GM19438 (cell line): Measurements from ENCODE around the gene MRTO4.
"Not testable (repeated sequence)": the region's sequence is repeated elsewhere in the genome, so short reads cannot be mapped to it uniquely, and the experiment has no call there.

ENCODE experiments used
- ATAC-seq: cut with Tn5 transposase; IDR thresholded peaks from one replicate; pipeline ENCODE4 v1.9.1; 2021; ENCODE audit warnings: low read depth; ENCODE audit not compliant: unreplicated experiment

Gene MRTO4

DNA sequence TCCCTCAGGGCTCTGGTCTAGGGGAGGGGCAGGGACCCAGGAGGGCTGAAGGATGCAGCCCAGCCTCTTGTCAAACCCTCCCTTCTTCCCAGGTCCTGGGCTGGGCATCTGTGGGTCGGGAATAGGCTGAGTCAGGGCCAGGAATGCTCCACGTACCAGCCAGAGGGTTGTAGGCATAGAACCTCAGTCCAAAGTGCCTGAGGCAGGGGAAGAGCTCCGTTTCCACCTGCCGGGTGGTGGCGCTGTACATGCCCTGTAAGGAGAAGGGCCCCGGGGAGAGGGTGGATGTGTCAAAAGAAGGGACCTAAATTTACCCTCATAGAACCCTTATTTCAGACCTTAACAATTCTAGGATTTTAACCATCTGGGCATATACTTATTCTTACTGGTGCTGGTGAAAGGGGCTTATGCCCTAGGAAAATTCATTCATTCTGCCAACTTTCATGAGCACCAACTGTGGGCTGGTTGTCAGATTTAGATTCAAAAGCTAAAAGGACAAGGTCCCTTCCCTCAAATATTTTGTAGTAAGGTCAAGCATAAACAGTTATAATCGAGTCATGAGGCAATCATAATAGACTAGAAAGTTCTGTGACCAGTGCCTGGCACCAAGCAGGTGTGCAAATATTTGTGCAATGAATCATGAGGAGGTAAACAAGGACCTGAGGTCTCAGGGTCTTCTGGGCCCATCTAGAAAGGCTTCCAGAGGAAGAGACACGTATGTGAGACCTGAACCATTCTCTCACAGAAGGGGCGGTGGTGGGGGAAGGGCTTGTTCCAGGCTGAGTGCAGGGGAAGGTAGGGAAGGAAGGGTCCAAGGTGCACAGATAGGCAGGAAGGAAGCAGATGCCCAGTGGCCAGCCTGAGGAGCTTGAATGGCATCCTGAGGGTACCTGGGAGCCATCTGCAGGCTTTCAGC is 18.1 kb downstream of the MRTO4 start:
- ATAC-seq: not testable (repeated sequence)

DNA sequence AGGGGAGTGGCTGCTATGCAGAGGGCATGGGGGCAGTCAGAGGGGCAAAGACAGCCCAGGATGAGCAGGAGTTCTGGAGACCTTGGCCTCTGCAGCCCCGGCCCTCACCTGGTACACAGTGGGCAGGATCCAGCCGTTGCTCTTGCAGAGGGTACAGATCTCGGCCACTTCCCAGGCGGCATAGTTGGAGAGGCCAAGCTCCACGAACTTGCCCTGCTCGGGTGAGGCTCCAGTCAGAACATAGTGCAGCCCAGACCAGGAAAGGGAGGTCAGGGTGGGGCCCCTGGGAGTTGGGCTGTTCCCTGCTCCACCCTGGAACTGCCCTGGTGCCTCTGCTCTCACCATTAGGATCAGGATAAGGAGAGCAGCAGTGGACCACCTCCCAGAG is 18.7 kb downstream of the MRTO4 start:
- not testable (repeated sequence) for ATAC-seq

GRCh38 chr1:19272064-19272463 is 20.5 kb downstream of the MRTO4 start:
- no peak for ATAC-seq

DNA sequence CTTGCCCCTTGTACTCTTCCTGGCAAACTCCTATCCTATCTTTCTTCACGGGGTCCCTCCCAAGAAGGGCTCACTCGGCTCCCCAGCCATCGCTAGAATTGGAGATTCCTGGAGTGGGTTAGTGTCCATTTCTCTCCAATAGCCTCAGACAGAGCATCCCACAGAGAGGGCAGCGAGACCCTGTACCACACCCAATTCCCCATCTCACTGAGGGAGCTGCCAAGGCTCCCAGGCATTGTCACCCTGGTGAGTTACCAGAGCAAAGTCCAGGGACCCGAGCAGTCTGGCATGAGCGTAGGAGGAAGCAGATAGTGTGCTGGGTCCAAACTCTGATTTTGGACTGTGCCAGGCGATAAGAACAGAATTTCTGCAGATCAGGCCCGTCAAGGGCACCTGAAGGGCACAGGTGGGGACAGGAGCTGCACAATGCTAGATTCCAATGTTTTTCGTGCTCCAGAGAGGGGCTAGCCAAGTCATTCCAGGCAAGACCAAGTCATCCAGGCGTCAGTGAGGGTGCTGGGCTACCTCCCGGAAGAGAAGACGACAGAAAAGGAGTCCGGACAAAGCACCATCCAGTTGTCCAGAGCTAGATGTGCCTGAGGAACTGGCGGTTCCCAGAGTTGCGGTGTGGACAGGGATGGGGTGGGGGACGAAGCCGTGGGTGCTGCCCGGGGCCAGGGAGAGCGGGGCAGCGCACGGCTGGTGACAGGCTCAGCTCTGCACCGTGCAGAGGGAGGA is 21.7 kb downstream of the MRTO4 start:
- no peak for ATAC-seq

- ATAC-seq: not testable (repeated sequence)
These were observed 22.4 kb downstream of the MRTO4 start for GRCh38 chr1:19273844-19274531.

DNA sequence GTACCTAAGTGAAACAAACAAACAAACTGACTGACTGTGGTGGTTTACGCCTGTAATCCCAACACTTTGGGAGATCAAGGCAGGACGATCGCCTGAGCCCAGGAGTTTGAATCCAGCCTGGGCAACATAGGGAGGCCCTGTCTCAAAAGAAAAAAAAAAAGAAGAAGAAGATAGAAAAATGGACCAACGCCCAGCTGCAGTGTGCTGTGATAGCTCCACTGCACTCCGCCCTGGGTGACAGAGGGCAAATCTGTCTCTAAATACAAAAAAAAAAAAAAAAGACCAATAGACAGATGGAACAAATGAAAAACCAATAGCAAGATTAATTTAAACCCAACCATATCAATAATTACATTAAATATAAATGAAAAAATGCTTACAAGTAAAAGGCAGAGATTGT is 23.0 kb downstream of the MRTO4 start:
- ATAC-seq: no peak

DNA sequence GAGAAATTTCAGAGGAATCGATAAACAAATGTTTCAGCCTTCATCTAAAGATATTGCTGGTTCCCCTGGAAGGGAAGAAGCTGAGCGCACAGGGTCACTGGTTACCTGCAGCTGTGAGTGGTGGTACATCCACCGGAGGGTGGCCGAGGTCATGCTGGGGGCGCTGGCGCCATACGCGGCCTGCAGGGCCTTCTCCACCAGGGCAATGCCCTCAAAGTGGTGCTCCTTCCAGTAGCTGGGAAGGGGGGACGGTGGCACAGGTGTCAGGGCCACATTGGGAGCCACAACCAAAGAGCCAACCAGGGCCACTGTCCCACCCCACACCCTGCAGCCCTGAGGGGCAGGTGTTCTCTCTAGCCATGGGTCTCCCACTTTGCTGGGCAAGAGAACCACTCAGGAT is 32.3 kb downstream of the MRTO4 start:
- no peak for ATAC-seq

- no peak for ATAC-seq
These were observed 33.3 kb downstream of the MRTO4 start for GRCh38 chr1:19284881-19285280.

DNA sequence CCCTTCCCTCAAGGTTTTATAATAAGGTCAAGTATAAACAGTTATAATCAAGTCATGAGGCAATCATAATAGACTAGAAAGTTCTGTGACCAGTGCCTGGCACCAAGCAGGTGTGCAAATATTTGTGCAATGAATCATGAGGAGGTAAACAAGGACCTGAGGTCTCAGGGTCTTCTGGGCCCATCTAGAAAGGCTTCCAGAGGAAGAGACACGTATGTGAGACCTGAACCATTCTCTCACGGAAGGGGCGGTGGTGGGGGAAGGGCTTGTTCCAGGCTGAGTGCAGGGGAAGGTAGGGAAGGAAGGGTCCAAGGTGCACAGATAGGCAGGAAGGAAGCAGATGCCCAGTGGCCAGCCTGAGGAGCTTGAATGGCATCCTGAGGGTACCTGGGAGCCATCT is 33.8 kb downstream of the MRTO4 start:
- not testable (repeated sequence) for ATAC-seq

GRCh38 chr1:19285807-19286206 is 34.2 kb downstream of the MRTO4 start:
- ATAC-seq: not testable (repeated sequence)

GRCh38 chr1:19287436-19288185 is 36.0 kb downstream of the MRTO4 start:
- no peak for ATAC-seq

DNA sequence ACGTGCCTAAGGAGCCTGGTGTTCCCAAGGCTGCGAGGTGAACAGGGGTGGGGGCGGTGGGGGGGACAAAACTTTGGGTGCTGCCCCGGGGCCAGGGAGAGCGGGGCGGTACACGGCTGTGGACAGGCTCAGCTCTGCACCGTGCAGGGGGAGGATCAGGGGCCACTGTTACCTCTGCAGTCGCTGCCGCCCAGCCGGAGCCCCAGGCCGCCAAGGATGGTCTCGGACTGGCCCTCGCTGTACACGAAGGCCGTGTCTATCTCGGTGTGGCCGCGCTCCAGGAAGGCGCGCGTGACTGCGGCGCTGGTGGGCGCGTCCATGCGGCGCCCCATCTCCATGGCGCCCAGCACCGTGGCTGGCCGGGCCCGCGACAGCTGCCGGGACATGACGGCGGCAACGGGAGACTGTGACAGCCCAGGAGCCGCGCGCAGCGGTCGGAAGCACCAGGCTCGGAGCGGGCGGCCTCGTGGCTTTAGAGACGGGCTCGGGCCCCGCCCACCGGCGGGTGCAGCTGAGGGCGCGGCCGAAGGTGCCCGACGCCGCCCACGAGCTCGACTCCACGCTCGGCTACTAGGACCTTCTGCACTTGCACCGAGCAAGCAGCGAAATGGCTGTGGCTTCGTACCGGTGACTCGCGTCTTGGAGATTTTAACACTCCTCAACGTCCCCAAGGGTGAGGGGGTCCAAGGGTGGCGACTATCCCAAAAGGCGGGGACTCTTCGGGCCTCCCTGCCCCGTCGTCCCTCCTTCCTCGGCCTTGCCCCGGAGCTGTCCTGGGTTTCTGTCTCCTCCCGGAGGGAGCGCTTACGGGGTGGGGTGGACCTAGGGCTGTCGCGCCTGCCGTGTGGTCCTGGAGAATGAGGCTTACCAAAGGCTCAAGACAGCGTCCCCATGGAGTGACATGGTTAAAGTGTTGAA is 37.0 kb downstream of the MRTO4 start, which contains the start of gene AKR7A3:
TSS of gene AKR7A3 (minus strand) at position 447 of the 918 bp plus-strand sequence. CDS start at position 386, 61 bp downstream.
- ATAC-seq: not testable (repeated sequence)

- no peak for ATAC-seq
These were observed 37.6 kb downstream of the MRTO4 start for GRCh38 chr1:19289244-19289643.

DNA sequence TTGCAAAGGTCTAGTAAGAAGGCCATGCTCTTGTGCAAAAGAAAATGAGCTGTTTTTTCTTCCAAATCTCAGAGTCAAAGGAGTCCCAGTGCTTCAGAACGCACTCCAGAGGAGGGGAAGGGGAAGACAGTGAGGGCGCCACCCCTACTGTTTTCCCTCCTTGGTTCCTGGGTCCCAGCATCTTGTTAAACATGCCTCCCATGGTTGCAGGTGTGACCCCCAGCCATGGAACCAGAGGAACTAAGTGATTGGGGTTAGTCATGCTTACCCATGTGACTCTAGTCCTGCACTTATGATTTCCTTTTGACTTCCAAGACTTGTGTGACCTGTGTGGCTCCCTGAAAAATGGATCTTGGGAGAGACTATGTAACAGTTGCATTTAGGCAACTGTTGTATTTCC is 43.0 kb downstream of the MRTO4 start:
- ATAC-seq: no peak

GRCh38 chr1:19300211-19300610 is 48.6 kb downstream of the MRTO4 start:
- ATAC-seq: no peak

DNA sequence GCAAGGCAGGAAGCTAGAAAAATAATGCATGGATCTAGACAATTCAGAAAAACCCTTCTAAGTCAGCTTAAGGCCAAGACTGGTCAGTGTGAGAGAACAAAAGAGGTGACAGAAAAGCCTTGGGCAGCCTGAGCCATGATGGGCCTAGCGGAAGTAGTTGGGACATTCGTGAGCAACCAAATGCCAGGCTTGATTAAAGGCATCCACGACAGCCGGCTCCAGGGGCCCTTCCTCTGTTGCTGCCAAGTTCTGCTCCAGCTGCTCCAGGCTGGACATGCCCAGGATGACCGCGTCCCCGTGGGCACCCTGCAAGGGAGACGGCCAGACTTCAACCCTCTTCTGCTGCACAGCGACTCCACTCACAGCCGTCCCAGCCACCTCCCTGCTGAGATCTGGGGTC is 52.5 kb downstream of the MRTO4 start:
- ATAC-seq: not testable (repeated sequence)

DNA sequence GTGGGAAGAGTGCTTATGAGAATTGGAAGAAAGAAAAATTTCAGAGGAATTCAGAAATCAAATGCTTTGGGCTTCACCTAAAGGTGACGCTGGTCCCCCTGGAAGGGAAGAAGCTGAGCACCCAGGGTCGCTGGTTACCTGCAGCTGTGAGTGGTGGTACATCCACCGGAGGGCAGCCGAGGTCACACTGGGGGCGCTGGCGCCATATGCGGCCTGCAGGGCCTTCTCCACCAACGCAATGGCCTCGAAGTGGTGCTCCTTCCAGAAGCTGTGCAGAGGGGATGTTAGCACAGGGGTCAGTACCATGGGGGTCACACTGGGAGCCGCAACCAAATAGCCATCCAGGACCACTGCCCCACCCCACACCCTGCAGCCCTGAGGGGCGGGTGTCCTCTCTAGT is 54.3 kb downstream of the MRTO4 start:
- no peak for ATAC-seq

GRCh38 chr1:19306941-19307340 is 55.3 kb downstream of the MRTO4 start:
- no peak for ATAC-seq

GRCh38 chr1:19307794-19308508 is 56.3 kb downstream of the MRTO4 start:
- no peak for ATAC-seq
